ENCODE data around the gene LYSMD4. TPM values are rescaled to one million over a fixed set of nuclear protein-coding genes. Genes with fewer than 3 reads are reported as not detected.
"Not testable (repeated sequence)": the region's sequence is repeated elsewhere in the genome, so short reads cannot be mapped to it uniquely, and the experiment has no call there.

The LYSMD4 gene
- total RNA-seq (10 to 100 TPM; 12.9 to 13.0 TPM), total RNA-seq (6.5 to 56.4 (median 23.3) reads per million in 172 experiments)
- polyA plus RNA-seq (2013, experiment 1 of 2) = 7.1 TPM
- polyA plus RNA-seq (2013, experiment 2 of 2) = 10.8 TPM

GRCh38 chr15:99733268-99734039 is at the start of gene LYSMD4:
Gene LYSMD4, minus strand, starts transcription at chr15:99733437. Its CDS starts 1,438 bp downstream, at chr15:99731999.
- DNase-seq (peak; percentile 97 to 99 (median 98)), ATAC-seq (ENCODE audit: poor library complexity) (peak; percentile 98)
- peak within 1 kb of the TSS; percentile 94 for H3K27ac Mint-ChIP-seq
- CTCF ChIA-PET = interaction anchor here (1.4 to 5.8 kb wide), 2 partner anchors 23 to 30 kb away, joined by 4 to 29 read pairs; no protein-coding TSS in a partner anchor
- H3K27ac ChIP-seq (ENCODE audit: low read depth in 1 of 2, low read length in 2 of 2) = peak within 1 kb of the TSS; percentile 81 to 85
- POLR2A ChIA-PET = interaction anchor here (0.8 to 2.9 kb wide), 25 partner anchors 8 to 1085 kb away, joined by 3 to 23 read pairs (median 4); partner anchors contain the start of genes ASB7, IGF1R, LINS1 and LRRC28
- H3K9me3 Mint-ChIP-seq = no peaks in the 10 kb centered on the region
- peaks cover 21% of the 10 kb centered on the region for H3K36me3 Mint-ChIP-seq (ENCODE audit: low read depth)
- H3K4me1 Mint-ChIP-seq (ENCODE audit: low read depth) = peaks cover 28% of the 10 kb centered on the region
- H3K4me3 ChIP-seq (ENCODE audit: low read length) = peak within 1 kb of the TSS; percentile 80
- TF ChIP-seq CTCF (IDR thresholded peaks at IDR 0.05) = no peak
- peaks cover 12% of the 10 kb centered on the region for H3K36me3 ChIP-seq (ENCODE audit: insufficient read depth, low read length)
- intact Hi-C loops (cut with DNase I, micrococcal nuclease) = loop anchor here (1.0 to 5.0 kb wide), 7 partner anchors 19 to 869 kb away; partner anchors contain the start of genes ASB7 (in 1 of the 2), LINS1 (in 1 of the 2), LRRC28 (in 1 of the 2) and MEF2A (in 1 of the 2)
- peak within 1 kb of the TSS; percentile 94 for H3K4me3 Mint-ChIP-seq
- H3K27me3 ChIP-seq (ENCODE audit: control insufficient read depth in 1 of 2, insufficient read depth in 2 of 2, low read length in 2 of 2) = no peaks in the 10 kb centered on the region
- peaks cover 16% of the 10 kb centered on the region for H3K4me1 ChIP-seq (ENCODE audit: insufficient read depth, low read length)
- H3K9me3 ChIP-seq (ENCODE audit: control insufficient read depth in 1 of 2, insufficient read depth in 1 of 2, low read length in 2 of 2) = peaks cover 0 to 4% of the 10 kb centered on the region in 2 experiments
- H3K27me3 Mint-ChIP-seq = no peaks in the 10 kb centered on the region

GRCh38 chr15:99782029-99782428 is 48.8 kb upstream of the LYSMD4 start:
- H3K27me3 Mint-ChIP-seq; DNase-seq; H3K36me3 ChIP-seq (ENCODE audit: insufficient read depth, low read length); H3K27me3 ChIP-seq (ENCODE audit: control insufficient read depth in 1 of 2, insufficient read depth in 2 of 2, low read length in 2 of 2); H3K4me1 Mint-ChIP-seq (ENCODE audit: low read depth); POLR2A ChIA-PET; H3K4me3 ChIP-seq (ENCODE audit: low read length); H3K9me3 ChIP-seq (ENCODE audit: control insufficient read depth in 1 of 2, insufficient read depth in 1 of 2, low read length in 2 of 2); H3K27ac Mint-ChIP-seq; CTCF ChIA-PET; intact Hi-C loops (cut with DNase I, micrococcal nuclease); H3K4me1 ChIP-seq (ENCODE audit: insufficient read depth, low read length); H3K36me3 Mint-ChIP-seq (ENCODE audit: low read depth); H3K4me3 Mint-ChIP-seq; H3K27ac ChIP-seq (ENCODE audit: low read depth in 1 of 2, low read length in 2 of 2); ATAC-seq (ENCODE audit: poor library complexity); H3K9me3 Mint-ChIP-seq: not testable (repeated sequence)

- H3K9me3 ChIP-seq (ENCODE audit: control insufficient read depth in 1 of 2, insufficient read depth in 1 of 2, low read length in 2 of 2) = no peaks in the 10 kb centered on the region
Measured at GRCh38 chr15:99777144-99777543, 43.9 kb upstream of the LYSMD4 start.

More at GRCh38 chr15:99777144-99777543, 43.9 kb upstream of the LYSMD4 start:
- ChIA-PET POLR2A (no interaction called here), CTCF (interaction anchor here (0.6 kb wide), 1 partner anchor 504 kb away, joined by 3 read pairs; no protein-coding TSS in a partner anchor)
- Mint-ChIP-seq H3K27ac (no peak overlapping the region), H3K9me3 (no peaks in the 10 kb centered on the region), H3K27me3 (no peaks in the 10 kb centered on the region), H3K4me3 (no peak overlapping the region), H3K4me1 (ENCODE audit: low read depth) (no peaks in the 10 kb centered on the region), H3K36me3 (ENCODE audit: low read depth) (no peaks in the 10 kb centered on the region)
- no peak overlapping the region for H3K4me3 ChIP-seq (ENCODE audit: low read length)
- no peak overlapping the region for H3K27ac ChIP-seq (ENCODE audit: low read depth in 1 of 2, low read length in 2 of 2)
- DNase-seq = no peak
- no peaks in the 10 kb centered on the region for H3K27me3 ChIP-seq (ENCODE audit: control insufficient read depth in 1 of 2, insufficient read depth in 2 of 2, low read length in 2 of 2)
- no peaks in the 10 kb centered on the region for H3K36me3 ChIP-seq (ENCODE audit: insufficient read depth, low read length)
- intact Hi-C loops (cut with DNase I, micrococcal nuclease) = no loop called here
- no peak for TF ChIP-seq CTCF (IDR thresholded peaks at IDR 0.05)
- ATAC-seq (ENCODE audit: poor library complexity) = no peak
- no peaks in the 10 kb centered on the region for H3K4me1 ChIP-seq (ENCODE audit: insufficient read depth, low read length)

Measured in CD4-positive, alpha-beta T cell (primary cell).